ENCODE results near the gene PCSK1N. TPM values are rescaled to one million over a fixed set of nuclear protein-coding genes. Genes with fewer than 3 reads are reported as not detected.

Gene PCSK1N
- total RNA-seq, 1 donor, result not detected

DNA sequence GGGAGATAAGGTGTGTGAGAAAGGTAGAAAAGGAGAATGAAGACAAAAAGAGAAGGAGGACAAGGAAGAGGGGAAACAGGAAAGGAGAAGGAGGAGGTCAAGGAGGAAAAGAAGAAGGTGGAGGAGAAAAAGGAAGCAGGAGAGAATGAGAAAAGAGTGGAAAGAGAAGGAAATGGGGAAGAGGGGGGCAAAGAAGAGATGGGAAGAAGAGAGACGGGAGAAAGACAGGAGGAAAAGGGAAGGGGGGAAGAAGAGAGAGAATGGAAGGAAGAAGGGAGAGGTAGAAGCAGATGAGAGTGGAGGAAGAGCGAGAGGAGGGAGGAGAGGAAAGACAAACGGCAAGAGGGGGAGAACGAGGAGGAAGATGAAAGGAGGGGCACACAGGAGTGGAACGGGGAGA lies 44.9 kb downstream of the PCSK1N start:
- DNase-seq (ENCODE audit: low read depth), result no peak
- no peak overlapping the region for H3K4me3 ChIP-seq (ENCODE audit: low read depth, low read length)
- TF ChIP-seq CTCF (IDR thresholded peaks at IDR 0.05; ENCODE audit: insufficient read depth, low read length), result no peak

DNA sequence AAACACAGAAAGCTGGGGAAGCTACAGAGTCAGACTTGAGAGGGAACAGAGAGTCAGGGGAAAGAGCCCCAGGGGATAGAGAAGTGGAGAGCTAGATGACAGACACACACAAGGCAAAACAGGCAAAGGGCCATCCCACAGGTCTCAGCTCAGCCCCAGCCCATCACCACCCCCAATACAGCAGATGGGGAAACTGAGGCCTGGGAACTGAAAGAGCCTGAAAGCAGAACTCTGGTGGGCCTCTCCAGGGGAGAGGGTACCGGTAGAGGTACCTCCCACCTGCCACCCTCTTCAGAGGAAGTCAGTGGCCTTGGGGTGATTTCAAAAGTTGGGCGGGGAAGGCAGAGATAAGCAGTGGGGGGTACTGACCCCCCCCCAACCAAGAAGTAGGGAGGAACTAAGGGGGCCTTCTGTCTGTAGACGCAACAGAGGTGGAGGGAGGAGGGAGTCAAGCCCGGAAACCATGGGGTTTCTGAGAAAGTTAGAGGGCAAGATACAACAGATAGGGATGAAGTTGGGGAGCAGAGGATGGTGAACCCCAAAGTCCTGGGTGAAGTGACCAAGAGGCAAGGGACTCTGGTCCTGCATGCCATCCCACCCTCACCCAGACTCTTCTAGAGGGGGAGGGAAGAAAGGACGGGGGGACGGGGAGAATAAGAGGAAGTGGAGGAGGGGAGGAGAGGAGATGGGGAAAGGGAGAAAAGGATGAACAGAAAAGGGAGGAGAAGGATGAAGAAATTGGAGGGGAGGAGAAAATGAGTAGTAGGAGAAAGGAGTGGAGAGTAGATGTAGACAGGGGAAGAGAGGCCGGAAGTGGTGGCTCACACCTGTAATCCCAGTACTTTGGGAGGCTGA lies 45.8 kb downstream of the PCSK1N start:
- no peak for DNase-seq (ENCODE audit: low read depth)
- H3K4me3 ChIP-seq (ENCODE audit: low read depth, low read length), result no peak overlapping the region
- no peak for TF ChIP-seq CTCF (IDR thresholded peaks at IDR 0.05; ENCODE audit: insufficient read depth, low read length)

DNA sequence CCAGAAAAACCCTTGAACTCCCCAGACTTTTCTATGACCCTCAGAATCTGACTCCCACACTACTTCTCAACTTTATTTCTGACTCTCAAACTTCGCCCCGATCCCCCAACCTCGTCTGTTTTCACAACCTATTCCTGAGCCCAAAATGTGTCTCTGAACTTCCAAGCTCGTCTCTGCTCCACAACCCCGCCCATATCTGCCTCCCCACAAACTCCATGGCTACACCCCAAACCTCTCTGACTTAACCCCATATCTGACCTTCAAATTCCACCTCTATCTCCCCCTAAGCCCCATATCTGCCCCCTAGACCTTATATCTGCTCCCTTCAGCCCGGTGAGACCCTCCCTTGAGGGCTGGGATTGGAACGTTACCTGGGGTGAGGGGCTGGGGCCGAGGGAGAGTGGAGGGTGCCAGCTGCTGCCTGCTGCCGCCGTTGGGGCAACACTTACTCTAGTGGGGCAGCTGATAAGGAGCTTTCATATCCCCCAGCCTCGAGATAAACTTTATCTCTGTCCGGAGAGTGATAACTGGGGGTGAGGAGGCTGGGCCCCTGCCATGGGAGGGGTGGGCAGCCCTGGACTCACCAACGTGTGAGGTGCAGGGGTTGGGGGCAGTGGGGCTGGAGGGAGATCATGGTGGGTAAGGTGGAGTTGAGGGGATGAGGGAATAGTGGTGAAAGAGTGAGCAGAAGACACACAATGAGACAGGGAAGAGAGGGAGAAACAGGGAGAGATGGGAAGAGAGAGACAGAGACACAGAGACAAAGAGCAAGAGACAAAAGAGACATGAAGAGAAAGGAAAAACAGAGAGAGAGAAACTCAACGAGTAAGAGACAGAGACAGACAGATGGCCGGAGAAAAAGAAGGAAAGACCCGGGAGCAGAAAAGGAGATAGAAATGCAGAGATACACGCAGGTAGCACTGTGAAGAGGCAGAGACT lies 47.6 kb downstream of the PCSK1N start:
- TF ChIP-seq CTCF (IDR thresholded peaks at IDR 0.05; ENCODE audit: insufficient read depth, low read length), result no peak
- DNase-seq (ENCODE audit: low read depth), result no peak
- no peak overlapping the region for H3K4me3 ChIP-seq (ENCODE audit: low read depth, low read length)

- DNase-seq (ENCODE audit: low read depth), result no peak
- TF ChIP-seq CTCF (IDR thresholded peaks at IDR 0.05; ENCODE audit: insufficient read depth, low read length), result no peak
- H3K4me3 ChIP-seq (ENCODE audit: low read depth, low read length), result no peak overlapping the region
Observed at GRCh38 chrX:48786825-48787504, 48.4 kb downstream of the PCSK1N start.

- no peak for TF ChIP-seq CTCF (IDR thresholded peaks at IDR 0.05; ENCODE audit: insufficient read depth, low read length)
- no peak within 1 kb of the TSS for H3K4me3 ChIP-seq (ENCODE audit: low read depth, low read length)
- no peak for DNase-seq (ENCODE audit: low read depth)
Observed at GRCh38 chrX:48786341-48786800, 49.0 kb downstream of the PCSK1N start, which contains the start of gene GATA1. Gene GATA1 (plus strand): TSS chrX:48786590. CDS start chrX:48791110, 4,520 bp downstream.

DNA sequence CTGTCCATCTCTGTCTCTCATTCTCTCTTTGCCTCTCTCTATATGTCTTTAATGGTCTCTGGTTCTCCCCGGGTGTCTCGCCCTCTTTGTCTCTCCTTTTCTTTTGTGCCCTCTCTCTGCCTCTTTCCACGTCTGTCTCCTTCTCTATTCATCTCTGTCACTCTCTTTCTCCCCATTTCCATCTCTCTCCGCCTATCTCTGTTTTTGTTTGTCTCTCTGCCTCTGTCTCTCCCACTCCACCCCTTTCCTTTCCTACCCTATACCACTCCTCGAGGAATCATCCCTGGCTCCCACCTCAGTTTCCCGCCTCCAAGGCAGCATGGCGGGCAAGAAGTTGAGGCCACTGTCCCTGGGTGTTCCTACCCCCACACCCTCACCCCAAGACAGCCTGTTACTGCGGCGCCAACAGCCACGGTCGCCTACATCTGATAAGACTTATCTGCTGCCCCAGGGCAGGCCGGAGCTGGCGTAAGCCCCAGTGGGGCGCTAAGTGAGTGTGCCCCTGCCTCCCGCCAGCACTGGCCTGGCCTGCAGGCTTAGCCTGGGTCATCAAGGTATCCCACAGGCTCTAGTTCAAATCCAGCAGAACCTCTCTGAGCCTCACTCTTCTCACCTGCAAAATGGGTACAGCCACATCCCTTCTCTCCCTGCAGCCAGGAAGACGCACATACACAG lies 49.7 kb downstream of the PCSK1N start:
- TF ChIP-seq CTCF (IDR thresholded peaks at IDR 0.05; ENCODE audit: insufficient read depth, low read length), result no peak
- no peak for DNase-seq (ENCODE audit: low read depth)
- no peak overlapping the region for H3K4me3 ChIP-seq (ENCODE audit: low read depth, low read length)
